Measurements from ENCODE around the gene OR7A17. TPM values are rescaled to one million over a fixed set of nuclear protein-coding genes. Genes with fewer than 3 reads are reported as not detected.

The OR7A17 gene
- polyA plus RNA-seq, result not detected

- no peaks in the 10 kb centered on the region for H3K36me3 Mint-ChIP-seq
- H3K4me1 Mint-ChIP-seq, result peaks cover 3 to 7% of the 10 kb centered on the region in 2 donors
- H3K4me3 Mint-ChIP-seq, result no peak within 1 kb of the TSS
- H3K9me3 Mint-ChIP-seq, result no peaks in the 10 kb centered on the region
- peaks cover 0 to 20% (median 3%) of the 10 kb centered on the region in 3 donors for H3K27me3 Mint-ChIP-seq (ENCODE audit: low read depth in 3 of 3)
- DNase-seq, result no peak
- no peak within 1 kb of the TSS for H3K27ac Mint-ChIP-seq
These were observed at the start of gene OR7A17 for GRCh38 chr19:14886032-14886431. OR7A17 (minus strand) TSS chr19:14886132; CDS start chr19:14881355, 4,777 bp downstream.

GRCh38 chr19:14933506-14933905 lies 47.6 kb upstream of the OR7A17 start:
- peaks cover 0 to 1% (median 0%) of the 10 kb centered on the region in 6 donors for H3K9me3 Mint-ChIP-seq
- no peak overlapping the region for H3K4me3 Mint-ChIP-seq
- no peak overlapping the region for H3K27ac Mint-ChIP-seq
- H3K4me1 Mint-ChIP-seq, result no peaks in the 10 kb centered on the region
- peaks cover 0 to 7% (median 4%) of the 10 kb centered on the region in 3 donors for H3K27me3 Mint-ChIP-seq (ENCODE audit: low read depth in 3 of 3)
- H3K36me3 Mint-ChIP-seq, result no peaks in the 10 kb centered on the region
- DNase-seq, result no peak

DNA sequence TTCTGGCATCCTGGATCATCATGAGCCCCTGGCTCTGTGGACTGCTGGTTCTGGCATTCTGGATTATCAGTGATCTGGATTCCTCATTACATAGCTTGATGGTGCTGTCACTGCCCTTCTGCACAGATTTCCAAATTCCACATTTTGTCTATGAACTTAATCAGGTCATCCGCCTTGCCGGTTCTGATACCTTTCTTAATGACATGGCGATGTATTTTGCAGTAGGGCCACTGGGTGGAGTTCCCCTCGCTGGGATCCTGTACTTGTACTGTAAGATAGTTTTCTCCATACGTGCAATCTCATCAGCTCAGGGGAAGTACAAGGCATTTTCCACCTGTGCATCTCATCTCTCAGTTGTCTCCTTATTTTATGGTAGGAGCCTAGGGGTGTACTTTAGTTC lies 30.9 kb upstream of the OR7A17 start:
- Mint-ChIP-seq H3K4me1 (no peaks in the 10 kb centered on the region), H3K9me3 (no peaks in the 10 kb centered on the region), H3K27me3 (ENCODE audit: low read depth in 3 of 3) (peaks cover 4 to 8% (median 6%) of the 10 kb centered on the region in 3 donors), H3K4me3 (no peak overlapping the region), H3K27ac (no peak overlapping the region), H3K36me3 (no peaks in the 10 kb centered on the region)
- DNase-seq, result no peak

DNA sequence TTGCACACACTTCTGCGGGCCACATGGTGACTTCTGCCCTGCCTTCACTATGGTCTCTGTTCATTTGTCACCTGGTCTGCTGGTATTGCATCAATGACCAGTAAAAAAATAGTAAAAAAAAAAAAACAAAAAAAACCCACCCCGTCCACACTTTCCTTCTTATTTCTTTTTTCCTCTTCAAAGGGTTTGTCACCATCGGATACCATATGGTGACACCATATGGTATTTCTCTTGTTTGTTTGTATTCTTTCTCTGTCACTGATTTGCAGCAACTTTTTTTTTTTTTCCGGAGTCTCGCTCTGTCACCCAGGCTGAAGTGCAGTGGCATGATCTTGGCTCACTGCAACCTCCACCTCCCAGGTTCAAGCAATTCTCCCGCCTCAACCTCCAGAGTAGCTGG lies 29.2 kb upstream of the OR7A17 start:
- Mint-ChIP-seq H3K36me3 (no peaks in the 10 kb centered on the region), H3K4me1 (no peaks in the 10 kb centered on the region), H3K27ac (peak overlapping the region in 1 of 6 donors; percentile 36), H3K4me3 (no peak overlapping the region), H3K27me3 (ENCODE audit: low read depth in 3 of 3) (peaks cover 4 to 8% (median 6%) of the 10 kb centered on the region in 3 donors), H3K9me3 (no peaks in the 10 kb centered on the region)
- DNase-seq, result no peak

GRCh38 chr19:14906711-14907110 lies 20.8 kb upstream of the OR7A17 start:
- Mint-ChIP-seq H3K27ac (no peak overlapping the region), H3K36me3 (no peaks in the 10 kb centered on the region), H3K4me3 (no peak overlapping the region), H3K9me3 (no peaks in the 10 kb centered on the region), H3K4me1 (no peaks in the 10 kb centered on the region), H3K27me3 (ENCODE audit: low read depth in 3 of 3) (peaks cover 0 to 7% (median 4%) of the 10 kb centered on the region in 3 donors)
- DNase-seq, result no peak

DNA sequence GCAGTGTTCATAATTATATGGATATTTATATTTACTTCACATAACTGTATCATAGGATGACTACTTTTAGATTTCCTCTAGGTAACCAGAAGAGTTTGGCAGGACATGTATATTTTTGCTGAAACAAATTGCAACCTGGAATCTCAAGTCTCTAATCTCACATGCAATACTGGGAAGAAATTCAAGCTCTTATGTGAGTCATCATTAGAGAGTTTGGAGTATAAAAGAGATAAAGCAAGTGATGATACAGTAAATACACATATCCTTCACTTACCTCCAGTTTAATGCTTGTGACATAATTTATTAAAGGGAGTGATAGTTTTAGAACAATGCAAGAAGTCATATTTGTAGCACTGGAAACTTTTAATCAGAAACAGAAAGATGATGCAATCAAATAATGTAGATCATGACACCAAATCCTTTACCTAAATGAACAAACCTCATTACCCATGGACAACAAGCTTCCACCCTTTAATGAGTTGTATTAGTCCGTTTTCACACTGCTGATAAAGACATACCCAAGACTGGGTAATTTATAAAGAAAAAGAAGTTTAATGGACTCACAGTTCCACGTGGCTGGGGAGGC lies 15.8 kb upstream of the OR7A17 start:
- no peaks in the 10 kb centered on the region for H3K36me3 Mint-ChIP-seq
- peaks cover 5 to 10% (median 7%) of the 10 kb centered on the region in 3 donors for H3K27me3 Mint-ChIP-seq (ENCODE audit: low read depth in 3 of 3)
- no peak for DNase-seq
- no peak overlapping the region for H3K27ac Mint-ChIP-seq
- H3K4me3 Mint-ChIP-seq, result no peak overlapping the region
- no peaks in the 10 kb centered on the region for H3K9me3 Mint-ChIP-seq
- H3K4me1 Mint-ChIP-seq, result no peaks in the 10 kb centered on the region

GRCh38 chr19:14890643-14891379 lies 4.9 kb upstream of the OR7A17 start:
- no peak overlapping the region for H3K4me3 Mint-ChIP-seq
- H3K9me3 Mint-ChIP-seq, result no peaks in the 10 kb centered on the region
- H3K4me1 Mint-ChIP-seq, result peaks cover 3 to 7% of the 10 kb centered on the region in 2 donors
- no peak for DNase-seq
- no peaks in the 10 kb centered on the region for H3K36me3 Mint-ChIP-seq
- peaks cover 1 to 21% (median 9%) of the 10 kb centered on the region in 3 donors for H3K27me3 Mint-ChIP-seq (ENCODE audit: low read depth in 3 of 3)
- H3K27ac Mint-ChIP-seq, result no peak overlapping the region

DNA sequence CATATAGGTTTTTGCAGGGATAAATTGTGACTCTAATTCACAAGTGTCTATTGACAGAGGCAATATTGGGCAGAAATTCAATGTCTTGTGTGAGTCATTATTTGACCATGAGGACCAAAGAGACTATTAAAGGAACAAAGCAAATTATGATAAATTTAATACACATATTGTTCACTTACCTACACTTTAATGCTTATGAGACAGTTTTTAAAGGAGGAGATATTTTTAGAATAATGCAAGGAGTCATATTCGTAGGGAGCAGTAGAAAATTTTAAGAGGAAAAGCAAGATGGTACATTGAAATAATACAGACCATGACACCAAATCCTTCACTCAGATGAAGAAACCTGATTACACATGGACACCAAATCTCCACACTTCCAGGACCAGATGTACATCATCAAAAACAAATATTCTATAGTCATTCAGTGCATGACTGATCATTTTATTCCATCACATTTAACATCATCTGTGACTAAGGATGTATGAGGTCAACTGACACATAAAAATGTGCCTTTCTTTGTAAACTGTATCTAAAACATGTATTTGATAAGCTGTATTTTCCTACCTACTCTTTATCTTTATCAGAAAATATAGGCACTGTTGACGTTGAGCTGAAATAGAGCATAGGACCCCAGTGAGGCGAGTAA lies 4.2 kb upstream of the OR7A17 start:
- DNase-seq, result no peak
- Mint-ChIP-seq H3K9me3 (no peaks in the 10 kb centered on the region), H3K4me1 (peaks cover 3 to 7% of the 10 kb centered on the region in 2 donors), H3K27ac (no peak overlapping the region), H3K4me3 (no peak overlapping the region), H3K36me3 (no peaks in the 10 kb centered on the region), H3K27me3 (ENCODE audit: low read depth in 3 of 3) (peaks cover 1 to 22% (median 9%) of the 10 kb centered on the region in 3 donors)

DNA sequence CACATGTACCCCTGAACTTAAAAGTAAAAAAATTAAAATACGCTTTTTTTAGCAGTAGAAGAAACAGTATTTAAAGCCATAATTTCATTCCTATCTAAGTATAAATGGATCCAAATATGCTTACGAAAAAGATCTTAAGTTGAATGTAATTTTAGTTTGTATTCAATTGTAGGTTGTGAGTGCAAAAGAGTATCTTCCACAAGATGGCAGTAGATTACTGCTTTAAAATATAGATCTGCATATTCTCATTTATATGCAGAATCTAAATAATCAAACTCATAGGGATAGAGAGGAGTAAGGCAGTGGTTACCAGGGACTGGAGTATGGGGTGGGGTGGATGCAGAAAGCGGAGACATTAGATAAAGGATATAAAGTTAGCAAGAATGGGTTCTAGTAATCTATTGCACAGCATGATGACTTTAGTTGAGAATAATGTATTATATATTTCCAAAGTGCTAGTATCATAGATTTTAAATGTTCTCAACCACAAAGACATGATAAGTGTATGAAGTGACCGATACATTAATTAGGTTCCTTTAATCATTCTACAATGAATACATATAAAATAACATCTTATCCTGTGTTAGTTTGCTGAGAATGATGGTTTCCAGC lies 14.2 kb downstream of the OR7A17 start:
- no peaks in the 10 kb centered on the region for H3K4me1 Mint-ChIP-seq
- H3K27me3 Mint-ChIP-seq (ENCODE audit: low read depth in 3 of 3), result peaks cover 3 to 16% (median 11%) of the 10 kb centered on the region in 3 donors
- no peak overlapping the region for H3K4me3 Mint-ChIP-seq
- no peaks in the 10 kb centered on the region for H3K9me3 Mint-ChIP-seq
- H3K27ac Mint-ChIP-seq, result no peak overlapping the region
- DNase-seq, result no peak
- no peaks in the 10 kb centered on the region for H3K36me3 Mint-ChIP-seq

- no peak for DNase-seq
- no peak overlapping the region for H3K27ac Mint-ChIP-seq
- H3K9me3 Mint-ChIP-seq, result no peaks in the 10 kb centered on the region
- no peak overlapping the region for H3K4me3 Mint-ChIP-seq
- H3K27me3 Mint-ChIP-seq (ENCODE audit: low read depth in 3 of 3), result peaks cover 3 to 12% (median 5%) of the 10 kb centered on the region in 3 donors
- no peaks in the 10 kb centered on the region for H3K4me1 Mint-ChIP-seq
- H3K36me3 Mint-ChIP-seq, result no peaks in the 10 kb centered on the region
These were observed 17.4 kb downstream of the OR7A17 start for GRCh38 chr19:14868497-14868896.

DNA sequence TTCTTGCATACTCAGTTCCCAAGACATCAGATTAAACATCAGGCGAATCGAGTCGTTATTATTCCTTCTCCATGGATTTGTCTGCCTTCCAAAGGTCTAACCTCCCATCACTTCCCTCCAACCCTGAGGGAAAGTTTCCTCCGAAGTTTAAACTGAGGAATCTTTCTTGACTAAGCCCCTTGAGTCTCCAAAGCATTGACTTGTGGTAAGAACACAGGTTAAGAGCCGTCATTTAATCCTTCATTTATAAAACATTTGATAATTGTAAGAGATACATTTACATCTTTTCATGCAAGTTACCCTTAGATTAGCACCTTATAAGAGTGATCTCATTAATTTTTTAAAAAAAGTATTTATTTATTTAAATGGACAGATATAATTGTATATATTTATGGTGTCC lies 37.1 kb downstream of the OR7A17 start, which contains the start of gene OR7A10:
OR7A10 (minus strand) TSS at position 101 of the 400 bp plus-strand sequence. CDS start 7,045 bp downstream, outside the sequence.
- Mint-ChIP-seq H3K4me1 (no peaks in the 10 kb centered on the region), H3K27ac (no peak within 1 kb of the TSS), H3K27me3 (ENCODE audit: low read depth in 3 of 3) (peaks cover 0 to 10% (median 3%) of the 10 kb centered on the region in 3 donors), H3K4me3 (no peak within 1 kb of the TSS), H3K36me3 (no peaks in the 10 kb centered on the region), H3K9me3 (no peaks in the 10 kb centered on the region)
- DNase-seq, result no peak

DNA sequence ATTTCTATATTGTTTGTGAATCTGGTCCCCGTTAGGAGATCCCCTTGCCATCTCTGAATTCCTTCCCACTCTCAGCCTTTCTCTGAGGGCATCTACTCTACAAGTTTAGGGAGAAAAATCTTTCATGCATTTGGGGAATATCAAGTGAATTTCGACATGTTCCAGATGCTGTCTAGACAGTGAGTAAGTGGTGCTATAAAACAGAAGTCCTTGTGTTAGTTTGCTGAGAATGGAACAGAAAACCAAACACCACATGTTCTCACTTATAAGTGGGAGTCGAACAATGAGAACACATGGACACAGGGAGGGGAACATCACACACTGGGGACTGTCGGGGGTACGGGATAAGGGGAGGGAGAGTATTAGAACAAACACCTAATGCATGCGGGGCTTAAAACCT lies 42.4 kb downstream of the OR7A17 start:
- Mint-ChIP-seq H3K36me3 (no peaks in the 10 kb centered on the region), H3K27ac (no peak overlapping the region), H3K9me3 (no peaks in the 10 kb centered on the region), H3K4me3 (no peak overlapping the region), H3K4me1 (no peaks in the 10 kb centered on the region), H3K27me3 (ENCODE audit: low read depth in 3 of 3) (peaks cover 0 to 20% (median 1%) of the 10 kb centered on the region in 3 donors)
- no peak for DNase-seq

DNA sequence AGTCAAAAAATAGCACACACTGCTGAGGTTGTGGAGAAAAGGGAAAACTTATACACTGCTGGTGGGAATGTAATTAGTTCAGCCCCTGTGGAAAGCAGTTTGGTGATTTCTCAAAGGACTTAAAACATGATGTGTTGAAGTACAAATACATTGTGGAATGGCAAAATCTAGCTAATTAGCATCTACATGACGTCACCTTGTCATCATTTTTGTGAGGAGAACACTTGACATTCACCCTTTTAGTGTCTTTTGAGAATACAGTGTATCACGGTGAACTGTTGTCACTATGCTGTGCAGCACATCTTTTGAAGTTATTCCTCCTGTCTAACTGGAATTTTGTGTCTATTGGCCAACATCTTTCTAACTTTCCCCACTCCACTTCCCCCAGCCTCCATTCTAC lies 42.8 kb downstream of the OR7A17 start:
- DNase-seq, result no peak
- no peaks in the 10 kb centered on the region for H3K36me3 Mint-ChIP-seq

DNA sequence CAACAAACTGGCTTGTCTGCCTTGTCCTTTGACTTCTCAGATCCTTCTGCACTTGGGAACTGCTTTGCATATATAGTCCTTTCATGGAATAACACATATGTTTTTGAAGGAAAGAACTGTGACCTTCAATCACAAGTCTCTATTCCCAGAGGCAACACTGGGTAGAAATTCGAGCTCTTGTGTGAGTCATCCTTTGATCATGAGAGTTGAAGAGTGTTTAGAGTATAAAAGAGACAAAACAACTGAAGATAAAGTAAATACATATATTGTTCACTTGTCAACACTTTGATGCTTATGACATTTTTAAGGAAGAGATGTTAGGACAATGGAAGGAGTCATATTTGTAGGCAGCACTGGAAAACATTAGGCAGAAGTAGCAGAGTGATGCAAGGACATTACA lies 45.7 kb downstream of the OR7A17 start:
- H3K9me3 Mint-ChIP-seq, result no peaks in the 10 kb centered on the region
- H3K27me3 Mint-ChIP-seq (ENCODE audit: low read depth in 3 of 3), result peaks cover 0 to 21% (median 5%) of the 10 kb centered on the region in 3 donors
- H3K36me3 Mint-ChIP-seq, result no peaks in the 10 kb centered on the region
- H3K4me1 Mint-ChIP-seq, result no peaks in the 10 kb centered on the region
- no peak overlapping the region for H3K4me3 Mint-ChIP-seq
- no peak for DNase-seq
- no peak overlapping the region for H3K27ac Mint-ChIP-seq

More for the DNA sequence above, 42.8 kb downstream of the OR7A17 start:
- Mint-ChIP-seq H3K4me3 (no peak overlapping the region), H3K4me1 (no peaks in the 10 kb centered on the region), H3K27ac (no peak overlapping the region), H3K27me3 (ENCODE audit: low read depth in 3 of 3) (peaks cover 0 to 20% (median 1%) of the 10 kb centered on the region in 3 donors), H3K9me3 (no peaks in the 10 kb centered on the region)
